Adrenal gland (tissue), 12 donors: Measurements from ENCODE around the gene EFNA3. TPM values are rescaled to one million over a fixed set of nuclear protein-coding genes. Genes with fewer than 3 reads are reported as not detected.

Experiments
- DNase-seq, 7 donors: peaks; one replicate each; pipeline ENCODE4 v3.0.0-alpha.2; 2019 to 2020
- H3K27ac ChIP-seq, 5 donors: fragments of 200-600 bp; sonication (generic) in 4 of 5; 1 replicate in 3 of 5; 2 replicates in 2 of 5; pipeline versions ENCODE4 v1.5.1 to v1.8.0; 2016 to 2020; ENCODE audit warnings: mild to moderate bottlenecking in 1 of 5
- H3K27me3 ChIP-seq: fragments of 200-600 bp; 2 replicates; pipeline ENCODE4 v1.8.0; 2021
- H3K36me3 ChIP-seq, 2 donors: fragments of 200-600 bp; replicated peaks in 1 of 2; 1 replicate in 1 of 2; 2 replicates in 1 of 2; pipeline versions ENCODE4 v1.5.1 to v1.8.0; 2018 to 2022
- H3K4me1 ChIP-seq, 2 donors: fragments of 200-600 bp; replicated peaks in 1 of 2; 1 replicate in 1 of 2; 2 replicates in 1 of 2; pipeline versions ENCODE4 v1.5.1 to v1.8.0; 2018 to 2021
- H3K4me3 ChIP-seq, 4 donors: fragments of 200-600 bp; sonication (generic) in 3 of 4; one replicate each; pipeline ENCODE4 v1.5.1; 2016 to 2018
- H3K9me3 ChIP-seq, 3 donors: fragments of 200-600 bp; sonication (generic) in 1 of 3; replicated peaks in 1 of 3; 1 replicate in 2 of 3; 2 replicates in 1 of 3; pipeline versions ENCODE4 v1.5.1 to v1.8.0; 2016 to 2021
- POLR2A ChIP-seq, 2 donors: fragments of 450-650 bp; IDR thresholded peaks; one replicate each; pipeline ENCODE4 v1.6.1; 2017; ENCODE audit warnings: antibody characterized with exemption in 2 of 2, mild to moderate bottlenecking in 2 of 2, moderate library complexity in 1 of 2
- WGBS, 4 donors: extraction: QIAGEN DNeasy Blood & Tissue Kit in 2 of 4; methylation state at CpG; one replicate each; pipeline versions ENCODE4 v1.1.5 to v1.1.7; 2013 to 2017; 5-methylcytosine and 5-hydroxymethylcytosine counted together
- intact Hi-C, 2 donors: fragments of 100-400 bp; cut with DNase I; formaldehyde crosslinking; loops; one replicate each; pipeline versions ENCODE4 v1.14.1 to v1.15.0; 2022 to 2023
- polyA plus RNA-seq, 3 donors: library from polyadenylated mRNA; stranded (reverse); fragments of 200-250 nt in 2 of 3; fragments of 350-450 nt in 1 of 3; fragmentation: Illumina TruSeq in 1 of 3; extraction: RNeasy Lipid Tissue Mini Kit (QIAGEN cat#74804) in 1 of 3; gene quantifications; one replicate each; pipeline ENCODE4 v1.2.3, GENCODE V29; 2013 to 2014
- total RNA-seq, 9 donors: library from RNA; depleted of rRNA in 4 of 9; stranded (reverse); fragments of >200 nt in 4 of 9; fragments of 120-200 nt in 1 of 9; fragmentation: NEBNext Ultra II Directional in 1 of 9; extraction: Animal tissue kit (Norgen Biotek cat#: 25700) in 1 of 9; gene quantifications; one replicate each; pipeline versions ENCODE4 v1.1.0 to v1.2.4, GENCODE V29; 2013 to 2023
- TF ChIP-seq, protein P1 (sequence below), 6 experiments: fragments of 450-650 bp in 4 of 6; fragments of 200-600 bp in 2 of 6; sonication (generic) in 1 of 6; IDR thresholded peaks; 1 replicate in 5 of 6; 2 replicates in 1 of 6; pipeline versions ENCODE4 v1.5.1 to v1.8.0; 2016 to 2021; ENCODE audit warnings: antibody characterized with exemption in 6 of 6, mild to moderate bottlenecking in 2 of 6, moderate library complexity in 1 of 6
- donor health status: healthy with polysubstance abuse.
- donor health status: Bipolar disorder and iron deficiency.
- donor health status: DM: yes; HTN: yes; CAD: no.
- donor health status: DM: no; HTN: no; CAD: no.
- donor health status: DM: no; HTN: no; CAD: no.
- donor health status: DM: yes; HTN: yes; CAD: no.

Gene EFNA3
- total and polyA plus RNA-seq, 12 donors, result 1.4 to 7.3 (median 3.3) TPM

DNA sequence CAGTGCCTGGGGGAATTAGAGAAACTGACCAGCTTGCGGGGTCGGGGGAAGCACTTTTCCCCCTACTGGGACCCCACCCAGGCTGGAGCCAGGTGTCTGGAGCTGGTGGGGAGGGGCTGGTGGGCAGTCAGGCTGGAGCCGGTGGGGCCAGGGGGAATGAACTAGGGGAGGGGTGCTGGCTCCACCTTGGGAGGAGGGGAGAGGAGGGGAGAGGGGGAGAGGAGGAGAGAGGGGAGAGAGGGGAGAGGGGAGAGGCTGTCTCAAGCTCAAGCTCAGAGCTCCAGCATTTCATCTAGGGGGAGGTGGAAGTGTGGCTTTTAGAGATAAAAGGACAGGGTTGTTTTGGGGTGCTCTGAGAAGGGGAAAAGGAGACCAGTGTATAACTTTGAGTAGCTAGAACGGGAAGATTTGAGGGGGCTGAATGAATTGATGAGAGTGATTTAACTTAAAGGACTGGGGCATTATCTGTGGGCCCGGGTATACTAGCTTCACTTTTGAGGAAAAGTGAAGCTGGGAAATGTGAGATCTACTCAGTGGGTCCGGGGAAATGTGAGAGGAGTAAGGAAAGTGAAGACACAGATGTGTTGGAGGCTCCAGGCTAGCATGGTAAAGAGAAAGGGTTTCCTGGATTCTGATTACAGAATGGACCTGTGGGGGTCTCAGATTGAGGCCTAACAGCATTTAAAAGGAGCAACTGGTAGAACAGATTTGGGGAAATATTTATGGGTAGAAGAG lies 51.8 kb downstream of the EFNA3 start:
- Histone ChIP-seq H3K4me1 (peaks cover 33 to 49% of the 10 kb centered on the region in 2 donors), H3K4me3 (peak overlapping the region in 2 of 4 donors; percentile 16 to 71), H3K27me3 (no peaks in the 10 kb centered on the region), H3K36me3 (peaks cover 0 to 33% of the 10 kb centered on the region in 2 donors), H3K27ac (peak overlapping the region in 4 of 5 donors; percentile 13 to 81 (median 70)), H3K9me3 (no peaks in the 10 kb centered on the region)
- DNase-seq, result no peak
- 38 to 50% (median 46%) methylated on average over 5 to 6 of the region's 6 CpGs for WGBS, 4 donors
- intact Hi-C loops, result no loop called here
- TF ChIP-seq POLR2A (IDR thresholded peaks at IDR 0.05), result no peak
- TF ChIP-seq, protein P1, sequence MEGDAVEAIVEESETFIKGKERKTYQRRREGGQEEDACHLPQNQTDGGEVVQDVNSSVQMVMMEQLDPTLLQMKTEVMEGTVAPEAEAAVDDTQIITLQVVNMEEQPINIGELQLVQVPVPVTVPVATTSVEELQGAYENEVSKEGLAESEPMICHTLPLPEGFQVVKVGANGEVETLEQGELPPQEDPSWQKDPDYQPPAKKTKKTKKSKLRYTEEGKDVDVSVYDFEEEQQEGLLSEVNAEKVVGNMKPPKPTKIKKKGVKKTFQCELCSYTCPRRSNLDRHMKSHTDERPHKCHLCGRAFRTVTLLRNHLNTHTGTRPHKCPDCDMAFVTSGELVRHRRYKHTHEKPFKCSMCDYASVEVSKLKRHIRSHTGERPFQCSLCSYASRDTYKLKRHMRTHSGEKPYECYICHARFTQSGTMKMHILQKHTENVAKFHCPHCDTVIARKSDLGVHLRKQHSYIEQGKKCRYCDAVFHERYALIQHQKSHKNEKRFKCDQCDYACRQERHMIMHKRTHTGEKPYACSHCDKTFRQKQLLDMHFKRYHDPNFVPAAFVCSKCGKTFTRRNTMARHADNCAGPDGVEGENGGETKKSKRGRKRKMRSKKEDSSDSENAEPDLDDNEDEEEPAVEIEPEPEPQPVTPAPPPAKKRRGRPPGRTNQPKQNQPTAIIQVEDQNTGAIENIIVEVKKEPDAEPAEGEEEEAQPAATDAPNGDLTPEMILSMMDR (IDR thresholded peaks at IDR 0.05), result no peak

DNA sequence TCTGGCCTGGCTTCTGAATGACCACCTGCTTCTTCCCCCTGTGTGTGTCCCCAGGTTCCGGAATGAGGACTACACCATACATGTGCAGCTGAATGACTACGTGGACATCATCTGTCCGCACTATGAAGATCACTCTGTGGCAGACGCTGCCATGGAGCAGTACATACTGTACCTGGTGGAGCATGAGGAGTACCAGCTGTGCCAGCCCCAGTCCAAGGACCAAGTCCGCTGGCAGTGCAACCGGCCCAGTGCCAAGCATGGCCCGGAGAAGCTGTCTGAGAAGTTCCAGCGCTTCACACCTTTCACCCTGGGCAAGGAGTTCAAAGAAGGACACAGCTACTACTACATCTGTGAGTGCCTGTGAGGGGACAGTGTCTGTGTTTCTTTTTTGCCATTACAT lies 52.6 kb downstream of the EFNA3 start:
- WGBS, 4 donors, result 40 to 85% (median 69%) methylated on average over 4 to 8 of the region's 8 CpGs
- no peaks in the 10 kb centered on the region for H3K27me3 ChIP-seq
- no peak overlapping the region for H3K4me3 ChIP-seq
- peaks cover 33 to 43% of the 10 kb centered on the region in 2 donors for H3K4me1 ChIP-seq
- intact Hi-C loops, result no loop called here
- peak overlapping the region in 1 of 5 donors; percentile 81 for H3K27ac ChIP-seq
- peak in 2 of 7 donors; percentile 35 to 42 for DNase-seq
- H3K9me3 ChIP-seq, result no peaks in the 10 kb centered on the region
- peaks cover 0 to 33% of the 10 kb centered on the region in 2 donors for H3K36me3 ChIP-seq
- no peak for TF ChIP-seq POLR2A (IDR thresholded peaks at IDR 0.05)
- TF ChIP-seq, protein P1 (IDR thresholded peaks at IDR 0.05), result no peak

DNA sequence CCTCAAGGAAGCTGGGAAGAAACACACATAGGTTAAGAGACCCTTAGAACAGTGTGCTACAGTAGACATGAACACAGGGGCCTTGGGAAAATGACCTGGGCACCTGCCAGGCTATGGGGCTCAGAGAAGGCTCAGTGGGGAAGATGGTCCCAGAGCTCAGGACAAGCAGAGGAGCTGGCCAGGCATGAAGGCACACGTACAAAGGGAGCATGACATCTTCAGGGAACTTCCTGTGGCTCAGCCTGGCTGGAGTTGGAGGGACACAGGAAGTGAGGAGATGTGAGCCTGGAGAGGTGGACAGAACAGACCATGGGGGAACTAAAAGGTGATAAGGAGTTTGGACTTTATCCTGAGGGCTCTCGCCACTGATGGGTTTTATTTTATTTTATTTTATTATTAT lies 53.2 kb downstream of the EFNA3 start:
- peaks cover 35 to 41% of the 10 kb centered on the region in 2 donors for H3K4me1 ChIP-seq
- no peak for DNase-seq
- H3K27ac ChIP-seq, result peak overlapping the region in 1 of 5 donors; percentile 81
- H3K4me3 ChIP-seq, result no peak overlapping the region
- TF ChIP-seq, protein P1 (IDR thresholded peaks at IDR 0.05), result no peak
- no peak for TF ChIP-seq POLR2A (IDR thresholded peaks at IDR 0.05)
- peaks cover 0 to 33% of the 10 kb centered on the region in 2 donors for H3K36me3 ChIP-seq
- H3K9me3 ChIP-seq, result no peaks in the 10 kb centered on the region
- no peaks in the 10 kb centered on the region for H3K27me3 ChIP-seq
- WGBS, 4 donors, result 58 to 73% (median 67%) methylated on average over 2 of the region's 2 CpGs
- intact Hi-C loops, result no loop called here

DNA sequence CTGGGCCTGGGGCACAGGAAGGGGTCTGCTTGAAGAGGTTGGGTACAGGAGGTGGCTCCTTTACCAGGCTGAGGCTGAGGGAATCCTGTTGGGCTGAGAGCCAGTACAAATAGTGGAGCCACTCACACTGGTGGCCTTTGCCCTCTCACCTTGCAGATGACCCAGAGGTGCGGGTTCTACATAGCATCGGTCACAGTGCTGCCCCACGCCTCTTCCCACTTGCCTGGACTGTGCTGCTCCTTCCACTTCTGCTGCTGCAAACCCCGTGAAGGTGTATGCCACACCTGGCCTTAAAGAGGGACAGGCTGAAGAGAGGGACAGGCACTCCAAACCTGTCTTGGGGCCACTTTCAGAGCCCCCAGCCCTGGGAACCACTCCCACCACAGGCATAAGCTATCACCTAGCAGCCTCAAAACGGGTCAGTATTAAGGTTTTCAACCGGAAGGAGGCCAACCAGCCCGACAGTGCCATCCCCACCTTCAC lies 55.2 kb downstream of the EFNA3 start:
- Histone ChIP-seq H3K27ac (peak overlapping the region in 2 of 5 donors; percentile 95 to 99), H3K36me3 (peaks cover 0 to 33% of the 10 kb centered on the region in 2 donors), H3K4me3 (no peak overlapping the region), H3K9me3 (no peaks in the 10 kb centered on the region), H3K4me1 (peaks cover 24 to 35% of the 10 kb centered on the region in 2 donors), H3K27me3 (no peaks in the 10 kb centered on the region)
- intact Hi-C loops, result no loop called here
- DNase-seq, result peak in 1 of 7 donors; percentile 8
- TF ChIP-seq POLR2A (IDR thresholded peaks at IDR 0.05), result no peak
- TF ChIP-seq, protein P1 (IDR thresholded peaks at IDR 0.05), result no peak
- WGBS, 4 donors, result 75 to 85% (median 80%) methylated on average over 5 to 7 of the region's 7 CpGs
